Gastrocnemius medialis (tissue), 4 donors: ENCODE measurements around the gene CORO1A.

Experiments used
- CTCF ChIP-seq, 5 experiments: fragments of 450-650 bp in 3 of 5; fragments of 200-600 bp in 2 of 5; sonication (generic) in 2 of 5; IDR thresholded peaks in 4 of 5; conservative IDR thresholded peaks in 1 of 5; 1 replicate in 4 of 5; 2 replicates in 1 of 5; pipeline ENCODE4 v1.5.1; 2016 to 2019; ENCODE audit warnings: antibody characterized with exemption in 5 of 5, mild to moderate bottlenecking in 3 of 5, moderate library complexity in 3 of 5
- POLR2A ChIP-seq, 2 donors: fragments of 450-650 bp; IDR thresholded peaks; one replicate each; pipeline ENCODE4 v1.6.1; 2017; ENCODE audit warnings: antibody characterized with exemption in 2 of 2, mild to moderate bottlenecking in 2 of 2, moderate library complexity in 2 of 2

GRCh38 chr16:30187971-30188561 lies 4.7 kb downstream of the CORO1A start:
- TF ChIP-seq CTCF (IDR thresholded peaks at IDR 0.05 in 4 of 5, conservative IDR thresholded peaks at IDR 0.05 in 1 of 5) (no peak), POLR2A (IDR thresholded peaks at IDR 0.05) (no peak)
